Liver (tissue), 3 donors: ENCODE results near the gene BIRC7.

Experiments used
- TAF1 ChIP-seq: conservative IDR thresholded peaks from 2 replicates; pipeline ENCODE4 v1.6.1; 2016; ENCODE audit warnings: antibody characterized with exemption, mild to moderate bottlenecking
- TF ChIP-seq, protein P1 (sequence below): fragments of 150-350 bp; IDR thresholded peaks from 2 replicates; pipeline ENCODE4 v1.5.1; 2017; ENCODE audit warnings: improper control_type of control experiment, low read depth, low read length; ENCODE audit not compliant: missing input control
- TF ChIP-seq, protein P2 (sequence below): IDR thresholded peaks from 2 replicates; pipeline ENCODE4 v1.6.1; 2016; ENCODE audit warnings: antibody characterized with exemption
- donor health status: healthy.
- donor health status: healthy.

DNA sequence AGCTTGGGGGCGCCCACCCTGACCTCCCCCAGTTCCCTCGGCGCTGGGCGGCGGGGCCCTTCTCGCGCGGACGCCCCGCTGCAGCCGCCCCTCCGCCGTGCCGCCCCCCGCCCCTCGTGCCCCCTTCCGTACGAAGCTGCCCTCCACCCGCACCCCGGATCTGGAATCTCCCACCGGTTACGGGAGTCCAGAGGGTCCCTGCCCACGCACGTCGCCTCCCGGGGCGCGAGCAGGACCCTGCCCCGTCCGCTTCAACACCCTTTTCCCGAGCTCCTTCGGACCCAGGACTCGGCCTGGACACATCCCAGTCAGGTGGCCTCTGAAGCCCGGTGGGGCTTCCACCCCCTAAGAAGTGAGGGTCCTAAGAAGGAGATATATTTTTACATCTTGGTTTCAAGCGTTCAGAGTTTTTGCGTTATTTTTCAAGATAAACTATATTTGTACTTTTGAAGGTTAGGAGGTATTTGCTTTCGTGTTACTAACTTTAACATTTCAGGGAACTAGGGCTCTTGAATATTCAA is 37.4 kb downstream of the BIRC7 start:
- TF ChIP-seq, protein P1, sequence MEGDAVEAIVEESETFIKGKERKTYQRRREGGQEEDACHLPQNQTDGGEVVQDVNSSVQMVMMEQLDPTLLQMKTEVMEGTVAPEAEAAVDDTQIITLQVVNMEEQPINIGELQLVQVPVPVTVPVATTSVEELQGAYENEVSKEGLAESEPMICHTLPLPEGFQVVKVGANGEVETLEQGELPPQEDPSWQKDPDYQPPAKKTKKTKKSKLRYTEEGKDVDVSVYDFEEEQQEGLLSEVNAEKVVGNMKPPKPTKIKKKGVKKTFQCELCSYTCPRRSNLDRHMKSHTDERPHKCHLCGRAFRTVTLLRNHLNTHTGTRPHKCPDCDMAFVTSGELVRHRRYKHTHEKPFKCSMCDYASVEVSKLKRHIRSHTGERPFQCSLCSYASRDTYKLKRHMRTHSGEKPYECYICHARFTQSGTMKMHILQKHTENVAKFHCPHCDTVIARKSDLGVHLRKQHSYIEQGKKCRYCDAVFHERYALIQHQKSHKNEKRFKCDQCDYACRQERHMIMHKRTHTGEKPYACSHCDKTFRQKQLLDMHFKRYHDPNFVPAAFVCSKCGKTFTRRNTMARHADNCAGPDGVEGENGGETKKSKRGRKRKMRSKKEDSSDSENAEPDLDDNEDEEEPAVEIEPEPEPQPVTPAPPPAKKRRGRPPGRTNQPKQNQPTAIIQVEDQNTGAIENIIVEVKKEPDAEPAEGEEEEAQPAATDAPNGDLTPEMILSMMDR, result no peak
- TF ChIP-seq TAF1, result no peak
- TF ChIP-seq, protein P2, sequence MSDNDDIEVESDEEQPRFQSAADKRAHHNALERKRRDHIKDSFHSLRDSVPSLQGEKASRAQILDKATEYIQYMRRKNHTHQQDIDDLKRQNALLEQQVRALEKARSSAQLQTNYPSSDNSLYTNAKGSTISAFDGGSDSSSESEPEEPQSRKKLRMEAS, result no peak
